ENCODE results near the gene N4BP2L2. TPM values are rescaled to one million over a fixed set of nuclear protein-coding genes. Genes with fewer than 3 reads are reported as not detected.

The N4BP2L2 gene
- total RNA-seq: 73.6 and 111 TPM in 2 replicates

GRCh38 chr13:32538621-32539246, at the start of gene N4BP2L2:
Gene N4BP2L2 (minus strand): TSS chr13:32538795. CDS start chr13:32537027, 1,768 bp downstream.

GRCh38 chr13:32586080-32586900, 47.7 kb upstream of the N4BP2L2 start, which contains the start of gene PDS5B:
Gene PDS5B (plus strand): TSS chr13:32586452. CDS start chr13:32648773, 62,321 bp downstream.

GRCh38 chr13:32427852-32428580, 110.6 kb downstream of the N4BP2L2 start, which contains the start of gene N4BP2L1:
Gene N4BP2L1 (minus strand): TSS chr13:32428130. CDS start chr13:32428082, 48 bp downstream.

Small RNA genes within 50 kb of the gene (small RNA-seq; reads per million reads assigned to genes)
- not detected for gene RF00190

Other genes with a start within 250 kb of the N4BP2L2 start
- gene ZAR1L, start 223.4 kb downstream of the N4BP2L2 start, total RNA-seq: not detected in 2 replicates
- 3.5 and 4.1 TPM in 2 replicates for gene BRCA2, start 223.3 kb downstream of the N4BP2L2 start, total RNA-seq
- gene N4BP2L1, start 110.7 kb downstream of the N4BP2L2 start, total RNA-seq: 1.8 and 4.3 TPM in 2 replicates
- 20.0 and 27.1 TPM in 2 replicates for gene PDS5B, start 47.7 kb upstream of the N4BP2L2 start, total RNA-seq

Data from placental epithelial cell (primary cell).